H9 (cell line): ENCODE data around the gene SYNRG. TPM values are rescaled to one million over a fixed set of nuclear protein-coding genes. Genes with fewer than 3 reads are reported as not detected.

ENCODE experiments used
- DNase-seq: peaks from one replicate; pipeline ENCODE4 v3.0.0-alpha.2; 2017
- H2AFZ ChIP-seq: one replicate; pipeline ENCODE4 v1.6.1; 2013; ENCODE audit warnings: mild to moderate bottlenecking, low read length, control low read depth, moderate library complexity
- H2AK5ac ChIP-seq: 2 replicates; pipeline ENCODE4 v1.6.1; 2013; ENCODE audit warnings: low read length, control low read depth, mixed read lengths; ENCODE audit not compliant: insufficient read length
- H2BK120ac ChIP-seq: one replicate; pipeline ENCODE4 v1.6.1; 2013; ENCODE audit warnings: low read depth, mild to moderate bottlenecking, low read length, control low read depth, inconsistent platforms; ENCODE audit not compliant: poor library complexity, severe bottlenecking
- H2BK12ac ChIP-seq: 2 replicates; pipeline ENCODE4 v1.6.1; 2013; ENCODE audit warnings: low read length, control low read depth, mixed read lengths, low read depth; ENCODE audit not compliant: insufficient read length
- H2BK15ac ChIP-seq: 2 replicates; pipeline ENCODE4 v1.6.1; 2013; ENCODE audit warnings: low read depth, low read length, control low read depth
- H2BK20ac ChIP-seq: one replicate; pipeline ENCODE4 v1.6.1; 2013; ENCODE audit warnings: low read depth, mild to moderate bottlenecking, low read length, control low read depth, inconsistent platforms; ENCODE audit not compliant: poor library complexity, severe bottlenecking
- H2BK5ac ChIP-seq: 2 replicates; pipeline ENCODE4 v1.6.1; 2013; ENCODE audit warnings: low read length, control low read depth, mixed read lengths; ENCODE audit not compliant: insufficient read length
- H3K14ac ChIP-seq: 2 replicates; pipeline ENCODE4 v1.6.1; 2013; ENCODE audit warnings: low read length, control low read depth; ENCODE audit not compliant: insufficient read depth
- H3K18ac ChIP-seq: 2 replicates; pipeline ENCODE4 v1.6.1; 2013; ENCODE audit warnings: low read depth, mild to moderate bottlenecking, mixed read lengths, low read length, control low read depth; ENCODE audit not compliant: insufficient read length
- H3K23ac ChIP-seq: 2 replicates; pipeline ENCODE4 v1.6.1; 2013; ENCODE audit warnings: low read length, control low read depth, mixed read lengths, low read depth; ENCODE audit not compliant: insufficient read length
- H3K23me2 ChIP-seq: 2 replicates; pipeline ENCODE4 v1.6.1; 2013; ENCODE audit warnings: low read depth, mild to moderate bottlenecking, mixed read lengths, low read length, control low read depth; ENCODE audit not compliant: insufficient read length, poor library complexity, severe bottlenecking
- H3K27ac ChIP-seq: 2 replicates; pipeline ENCODE4 v1.5.1; 2013; ENCODE audit warnings: low read length, control low read depth, mixed read lengths, low read depth; ENCODE audit not compliant: insufficient read length
- H3K27me3 ChIP-seq: 2 replicates; pipeline ENCODE4 v1.6.1; 2013; ENCODE audit warnings: low read length, control low read depth, inconsistent platforms; ENCODE audit not compliant: insufficient read depth
- H3K4ac ChIP-seq: 2 replicates; pipeline ENCODE4 v1.6.1; 2013; ENCODE audit warnings: low read depth, mild to moderate bottlenecking, control low read depth, inconsistent platforms, low read length, moderate library complexity
- H3K4me1 ChIP-seq: 2 replicates; pipeline ENCODE4 v1.6.1; 2013; ENCODE audit warnings: low read length, control low read depth, inconsistent platforms; ENCODE audit not compliant: insufficient read depth
- H3K4me2 ChIP-seq: 2 replicates; pipeline ENCODE4 v1.6.1; 2013; ENCODE audit warnings: low read length, control low read depth, mixed read lengths; ENCODE audit not compliant: insufficient read length, insufficient read depth
- H3K56ac ChIP-seq: 2 replicates; pipeline ENCODE4 v1.6.1; 2013; ENCODE audit warnings: low read depth, mild to moderate bottlenecking, mixed read lengths, low read length, control low read depth; ENCODE audit not compliant: insufficient read length
- H3K79me1 ChIP-seq: 2 replicates; pipeline ENCODE4 v1.6.1; 2013; ENCODE audit warnings: low read depth, mild to moderate bottlenecking, moderate library complexity, low read length, control low read depth, inconsistent platforms; ENCODE audit not compliant: insufficient read depth, poor library complexity, severe bottlenecking
- H3K79me2 ChIP-seq: 2 replicates; pipeline ENCODE4 v1.6.1; 2013; ENCODE audit warnings: low read length, control low read depth, inconsistent platforms; ENCODE audit not compliant: insufficient read depth
- H3K9ac ChIP-seq: 2 replicates; pipeline ENCODE4 v1.6.1; 2013; ENCODE audit warnings: low read length, control low read depth, mixed read lengths; ENCODE audit not compliant: insufficient read length; ENCODE audit errors: extremely low read depth
- H3K9me3 ChIP-seq: one replicate; pipeline ENCODE4 v1.6.1; 2013; ENCODE audit warnings: low read depth, low read length, inconsistent platforms; ENCODE audit not compliant: control insufficient read depth
- H3T11ph ChIP-seq: one replicate; pipeline ENCODE4 v1.6.1; 2013; ENCODE audit warnings: mild to moderate bottlenecking, low read length, control low read depth, inconsistent platforms
- H4K20me1 ChIP-seq: one replicate; pipeline ENCODE4 v1.6.1; 2013; ENCODE audit not compliant: control insufficient read depth, insufficient read length, insufficient read depth
- H4K5ac ChIP-seq: 2 replicates; pipeline ENCODE4 v1.6.1; 2013; ENCODE audit warnings: low read depth, mild to moderate bottlenecking, mixed read lengths, low read length, control low read depth; ENCODE audit not compliant: insufficient read length
- H4K8ac ChIP-seq: replicated peaks from 2 replicates; pipeline ENCODE4 v1.6.1; 2013; ENCODE audit warnings: low read length, control low read depth, mixed read lengths, low read depth; ENCODE audit not compliant: insufficient read length
- H4K91ac ChIP-seq: 2 replicates; pipeline ENCODE4 v1.6.1; 2013; ENCODE audit warnings: low read depth, mild to moderate bottlenecking, moderate library complexity, mixed read lengths, low read length, control low read depth; ENCODE audit not compliant: insufficient read length
- H3K27ac Mint-ChIP-seq, 3 experiments: 2 replicates in 2 of 3; 3 replicates in 1 of 3; pipeline ENCODE4 v1.8.0; 2020 to 2021; ENCODE audit warnings: mixed read lengths in 3 of 3, mild to moderate bottlenecking in 1 of 3, moderate library complexity in 1 of 3
- H3K27me3 Mint-ChIP-seq: 2 replicates; pipeline ENCODE4 v1.8.0; 2021; ENCODE audit warnings: low read depth, mild to moderate bottlenecking, moderate library complexity, mixed read lengths
- H3K36me3 Mint-ChIP-seq, 3 experiments: 2 replicates in 2 of 3; 3 replicates in 1 of 3; pipeline ENCODE4 v1.8.0; 2020 to 2021; ENCODE audit warnings: low read depth in 3 of 3, mixed read lengths in 3 of 3; ENCODE audit not compliant: insufficient read depth in 1 of 3
- H3K4me1 Mint-ChIP-seq, 2 experiments: 2 replicates each; pipeline ENCODE4 v1.8.0; 2020; ENCODE audit warnings: mixed read lengths in 2 of 2
- H3K4me3 Mint-ChIP-seq, 2 experiments: 2 replicates in 1 of 2; 3 replicates in 1 of 2; pipeline ENCODE4 v1.8.0; 2020 to 2021; ENCODE audit warnings: mild to moderate bottlenecking in 2 of 2, mixed read lengths in 2 of 2, moderate library complexity in 1 of 2
- H3K9me3 Mint-ChIP-seq, 2 experiments: 2 replicates in 1 of 2; 3 replicates in 1 of 2; pipeline ENCODE4 v1.8.0; 2020; ENCODE audit warnings: mild to moderate bottlenecking in 2 of 2, mixed read lengths in 2 of 2, moderate library complexity in 1 of 2
- CTCF ChIP-seq: fragments of 200-600 bp; sonication (generic); conservative IDR thresholded peaks from 3 replicates; pipeline ENCODE4 v1.8.0; 2021; ENCODE audit warnings: antibody characterized with exemption, mild to moderate bottlenecking
- WGBS: extraction: QIAGEN DNeasy Blood & Tissue Kit; methylation state at CpG from one replicate; pipeline ENCODE4 v1.1.7; 2013; ENCODE audit warnings: missing lambda C conversion rate, low lambda C conversion rate, mixed read lengths; ENCODE audit not compliant: insufficient read length; ENCODE audit errors: extremely low coverage; 5-methylcytosine and 5-hydroxymethylcytosine counted together
- total RNA-seq: library from RNA; stranded (reverse); gene quantifications from 2 replicates; pipeline ENCODE4 v1.2.1, GENCODE V29; 2021

Gene SYNRG
- total RNA-seq, 1 experiment from 2014 or later: 30.5 TPM

- no peak overlapping the region for H2BK20ac ChIP-seq
- no peak overlapping the region for H3K23ac ChIP-seq
- H3T11ph ChIP-seq: no peak overlapping the region
- peaks cover 7% of the 10 kb centered on the region for H3K79me1 ChIP-seq
- H3K79me2 ChIP-seq: no peaks in the 10 kb centered on the region
- no peak overlapping the region for H2BK5ac ChIP-seq
- Mint-ChIP-seq H3K27me3 (no peaks in the 10 kb centered on the region), H3K4me1 (peaks cover 13 to 21% of the 10 kb centered on the region in 2 experiments), H3K27ac (peak overlapping the region; percentile 90 to 98 (median 94); a peak in 6 of 7 replicates), H3K36me3 (peaks cover 3 to 21% (median 8%) of the 10 kb centered on the region in 3 experiments), H3K4me3 (peak overlapping the region; percentile 89 to 94), H3K9me3 (peaks cover 0 to 2% of the 10 kb centered on the region in 2 experiments; a peak in 2 of 5 replicates)
- no peak overlapping the region for H4K8ac ChIP-seq
- H2AFZ ChIP-seq: peak overlapping the region; percentile 81
- no peaks in the 10 kb centered on the region for H3K9me3 ChIP-seq
- no CpG with 5 or more reads among the region's 26 CpGs for WGBS
- no peak overlapping the region for H2BK12ac ChIP-seq
- no peak overlapping the region for H3K27ac ChIP-seq
- peaks cover 4% of the 10 kb centered on the region for H3K23me2 ChIP-seq
- no peak overlapping the region for H2BK120ac ChIP-seq
- H3K14ac ChIP-seq: no peak overlapping the region; the same call in 1 of the 2 replicates
- H4K91ac ChIP-seq: no peak overlapping the region
- H3K4ac ChIP-seq: no peak overlapping the region
- H3K9ac ChIP-seq: peak overlapping the region; percentile 59
- H3K18ac ChIP-seq: no peak overlapping the region
- H4K20me1 ChIP-seq: no peaks in the 10 kb centered on the region
- TF ChIP-seq CTCF: no peak
- H2AK5ac ChIP-seq: no peak overlapping the region
- H3K4me1 ChIP-seq: no peaks in the 10 kb centered on the region
- no peak overlapping the region for H4K5ac ChIP-seq
- H3K27me3 ChIP-seq: no peaks in the 10 kb centered on the region
- peak; percentile 79 for DNase-seq
- no peak overlapping the region for H2BK15ac ChIP-seq
- no peak overlapping the region for H3K56ac ChIP-seq
- H3K4me2 ChIP-seq: peak overlapping the region; percentile 94
Observed at GRCh38 chr17:37608351-37609169, 658 bp downstream of the SYNRG start.
